K562 (cell line): ENCODE measurements around the gene GFI1B. TPM values are rescaled to one million over a fixed set of nuclear protein-coding genes. Genes with fewer than 3 reads are reported as not detected.

Experiments
- CC2D1A ChIP-seq: fragments of 450-650 bp; IDR thresholded peaks from 2 replicates; pipeline ENCODE4 v1.6.1; 2017; ENCODE audit warnings: mild to moderate bottlenecking
- DPF2 ChIP-seq: fragments of 450-650 bp; IDR thresholded peaks from 2 replicates; pipeline ENCODE4 v1.6.1; 2016
- FOSL1 ChIP-seq: fragments of 200-800 bp; sonication (Bioruptor generic); conservative IDR thresholded peaks from 2 replicates; pipeline ENCODE4 v1.6.1; 2016; ENCODE audit warnings: missing genetic modification characterization, missing compliant biosample characterization
- HLTF ChIP-seq: fragments of 450-650 bp; IDR thresholded peaks from 2 replicates; pipeline ENCODE4 v1.6.1; 2016
- HMGN3 ChIP-seq: IDR thresholded peaks from 2 replicates; pipeline ENCODE4 v1.6.1; 2011; ENCODE audit warnings: borderline replicate concordance, low read depth, mild to moderate bottlenecking, mixed read lengths, low read length; ENCODE audit not compliant: insufficient read length; ENCODE audit errors: extremely low read depth
- IRF2 ChIP-seq: sonication (generic); formaldehyde crosslinking; IDR thresholded peaks from 2 replicates; pipeline ENCODE4 v1.8.1; 2022; ENCODE audit warnings: mild to moderate bottlenecking, missing genetic modification reagents
- LCOR ChIP-seq: sonication (generic); formaldehyde crosslinking; IDR thresholded peaks from 2 replicates; pipeline ENCODE4 v1.8.0; 2022; ENCODE audit warnings: mild to moderate bottlenecking, missing genetic modification reagents
- MAFK ChIP-seq: IDR thresholded peaks from 2 replicates; pipeline ENCODE4 v1.6.1; 2011; ENCODE audit warnings: low read length, improper control_type of control experiment
- NCOA1 ChIP-seq: fragments of 450-650 bp; IDR thresholded peaks from 2 replicates; pipeline ENCODE4 v1.6.1; 2016; ENCODE audit warnings: low read depth
- POLR2G ChIP-seq: fragments of 200-400 bp; formaldehyde crosslinking; IDR thresholded peaks from 2 replicates; pipeline ENCODE4 v1.6.1; 2017; ENCODE audit warnings: low read depth, mild to moderate bottlenecking, antibody characterized with exemption, low read length, moderate library complexity
- RCOR1 ChIP-seq, 2 experiments: IDR thresholded peaks; 2 replicates each; pipeline ENCODE4 v1.6.1; 2012; ENCODE audit warnings: low read depth in 2 of 2, low read length in 2 of 2, borderline replicate concordance in 1 of 2, improper control_type of control experiment in 1 of 2
- SIN3A ChIP-seq, 2 experiments: fragments of 150-350 bp in 1 of 2; IDR thresholded peaks; 2 replicates each; pipeline ENCODE4 v1.6.1; 2011 to 2016; ENCODE audit warnings: borderline replicate concordance in 2 of 2, low read depth in 2 of 2, low read length in 2 of 2, mild to moderate bottlenecking in 2 of 2, moderate library complexity in 2 of 2; ENCODE audit not compliant: control insufficient read depth in 1 of 2
- SMARCE1 ChIP-seq: fragments of 450-650 bp; IDR thresholded peaks from 2 replicates; pipeline ENCODE4 v1.7.1; 2016; ENCODE audit warnings: mild to moderate bottlenecking
- SP1 ChIP-seq: sonication (generic); formaldehyde crosslinking; IDR thresholded peaks from 2 replicates; pipeline ENCODE4 v1.8.1; 2022; ENCODE audit warnings: mild to moderate bottlenecking, missing genetic modification reagents
- TAL1 ChIP-seq: fragments of 450-650 bp; IDR thresholded peaks from 2 replicates; pipeline ENCODE4 v1.6.1; 2016; ENCODE audit warnings: mild to moderate bottlenecking
- TEAD4 ChIP-seq, 2 experiments: sonication (generic) in 1 of 2; formaldehyde crosslinking in 1 of 2; IDR thresholded peaks; 2 replicates each; pipeline versions ENCODE4 v1.6.1 to v1.8.0; 2012 to 2022; ENCODE audit warnings: borderline replicate concordance in 1 of 2, inconsistent platforms in 1 of 2, low read length in 1 of 2, mild to moderate bottlenecking in 1 of 2, missing genetic modification reagents in 1 of 2
- ZNF197 ChIP-seq: fragments of 200-800 bp; sonication (Bioruptor generic); IDR thresholded peaks from 2 replicates; pipeline ENCODE4 v1.6.1; 2016; ENCODE audit warnings: low read depth, missing genetic modification characterization, missing compliant biosample characterization
- ZNF592 ChIP-seq: fragments of 450-650 bp; IDR thresholded peaks from 2 replicates; pipeline ENCODE4 v1.6.1; 2017; ENCODE audit warnings: antibody characterized with exemption, mild to moderate bottlenecking
- polyA plus RNA-seq, 8 experiments: library from polyadenylated mRNA; depleted of rRNA in 4 of 8; stranded (reverse) in 5 of 8; unstranded in 3 of 8; fragments of >200 nt; fragmentation: Nextera tagmentation in 2 of 8; fragmentation: Illumina TruSeq in 1 of 8; extraction: Ambion mirVana in 2 of 8; extraction: Trizol in 1 of 8; gene quantifications; 2 replicates each; pipeline versions ENCODE4 v1.2.1 to v1.2.3, GENCODE V29; 2011 to 2014; ENCODE audit warnings: inconsistent platforms in 1 of 8, missing spikeins in 1 of 8
- total RNA-seq, 7 experiments: library from RNA; depleted of rRNA in 6 of 7; stranded (reverse); fragments of >200 nt in 6 of 7; fragmentation: Illumina TruSeq in 2 of 7; extraction: Trizol in 2 of 7; gene quantifications; 2 replicates each; pipeline versions ENCODE4 v1.2.1 to v1.2.3, GENCODE V29; 2011 to 2021; ENCODE audit warnings: low replicate concordance in 1 of 7
- TF ChIP-seq, protein P1 (sequence below): fragments of 450-650 bp; formaldehyde crosslinking; IDR thresholded peaks from 2 replicates; pipeline ENCODE4 v1.4.0; 2022; ENCODE audit warnings: mild to moderate bottlenecking, moderate library complexity

The GFI1B gene
- total and polyA plus RNA-seq, 9 of the 15 experiments (the other 6 are each of a cell fraction or from before 2014, with no cell fraction given): 8.0 to 75.7 (median 34.5) TPM

- TF ChIP-seq, protein P1, sequence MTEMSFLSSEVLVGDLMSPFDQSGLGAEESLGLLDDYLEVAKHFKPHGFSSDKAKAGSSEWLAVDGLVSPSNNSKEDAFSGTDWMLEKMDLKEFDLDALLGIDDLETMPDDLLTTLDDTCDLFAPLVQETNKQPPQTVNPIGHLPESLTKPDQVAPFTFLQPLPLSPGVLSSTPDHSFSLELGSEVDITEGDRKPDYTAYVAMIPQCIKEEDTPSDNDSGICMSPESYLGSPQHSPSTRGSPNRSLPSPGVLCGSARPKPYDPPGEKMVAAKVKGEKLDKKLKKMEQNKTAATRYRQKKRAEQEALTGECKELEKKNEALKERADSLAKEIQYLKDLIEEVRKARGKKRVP (CRISPR knock-in tag): peak; percentile 73
- TF ChIP-seq LCOR (CRISPR knock-in tag): peak; percentile 88
- TF ChIP-seq MAFK: peak; percentile 93
- peak; percentile 99 for TF ChIP-seq HMGN3
- peak; percentile 95 for TF ChIP-seq HLTF
- TF ChIP-seq TEAD4 (IDR thresholded peaks at IDR 0.05; ENCODE audit: low read length): peak; percentile 97
- TF ChIP-seq TEAD4 (CRISPR knock-in tag; IDR thresholded peaks at IDR 0.05; ENCODE audit: borderline replicate concordance): no peak
- peak; percentile 92 for TF ChIP-seq FOSL1 (tag)
- TF ChIP-seq TAL1: peak; percentile 98
- peak; percentile 15; the same call in 1 of the 2 replicates for TF ChIP-seq POLR2G
- peak; percentile 99 to 100 for TF ChIP-seq RCOR1 (IDR thresholded peaks at IDR 0.05; ENCODE audit: borderline replicate concordance in 1 of 2, low read depth in 2 of 2, low read length in 2 of 2)
- peak; percentile 99 for TF ChIP-seq SMARCE1
- peak; percentile 96 for TF ChIP-seq NCOA1
- peak; percentile 95 for TF ChIP-seq ZNF197 (CRISPR knock-in tag)
- TF ChIP-seq DPF2: peak; percentile 99
- no peak for TF ChIP-seq ZNF592
- peak; percentile 96 for TF ChIP-seq CC2D1A
- TF ChIP-seq SIN3A (IDR thresholded peaks at IDR 0.05; ENCODE audit: borderline replicate concordance in 2 of 2, control insufficient read depth in 1 of 2, low read depth in 2 of 2, low read length in 2 of 2): 0 out of 4 replicates have a peak, but pooled peaks of 1 of the 2 experiments have one; percentile 52
- no peak for TF ChIP-seq IRF2 (CRISPR knock-in tag)
- peak; percentile 70; the same call in 1 of the 2 replicates for TF ChIP-seq SP1 (CRISPR knock-in tag)
Measured at GRCh38 chr9:133004091-133004998, 25.9 kb downstream of the GFI1B start (continued).
